GM21786 (cell line): ENCODE results near the gene DESI2.
"Not testable (repeated sequence)": the region's sequence is repeated elsewhere in the genome, so short reads cannot be mapped to it uniquely, and the experiment has no call there.

ENCODE experiments used
- ATAC-seq: cut with Tn5 transposase; IDR thresholded peaks from one replicate; pipeline ENCODE4 v1.9.1; 2021; ENCODE audit not compliant: unreplicated experiment

DESI2 gene

DNA sequence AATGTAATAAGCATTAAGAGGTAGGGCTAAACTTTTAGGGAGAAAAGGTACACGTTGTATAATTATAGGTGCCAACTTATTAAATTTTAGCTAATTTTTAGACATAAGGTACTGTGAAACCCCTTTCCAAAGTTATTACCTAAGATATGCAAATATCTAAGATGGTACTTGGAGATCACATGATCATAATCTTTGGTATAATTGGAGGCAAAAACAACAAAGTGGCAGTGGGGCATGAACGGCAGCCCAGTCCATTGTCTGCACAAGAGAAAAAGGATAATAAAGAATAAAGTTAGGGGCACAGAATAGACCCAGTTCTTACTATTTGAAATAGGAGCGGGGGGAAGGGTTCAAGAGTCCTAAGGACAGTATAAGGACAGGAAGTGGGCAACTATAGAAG lies 51.2 kb downstream of the DESI2 start:
- ATAC-seq, result no peak

DNA sequence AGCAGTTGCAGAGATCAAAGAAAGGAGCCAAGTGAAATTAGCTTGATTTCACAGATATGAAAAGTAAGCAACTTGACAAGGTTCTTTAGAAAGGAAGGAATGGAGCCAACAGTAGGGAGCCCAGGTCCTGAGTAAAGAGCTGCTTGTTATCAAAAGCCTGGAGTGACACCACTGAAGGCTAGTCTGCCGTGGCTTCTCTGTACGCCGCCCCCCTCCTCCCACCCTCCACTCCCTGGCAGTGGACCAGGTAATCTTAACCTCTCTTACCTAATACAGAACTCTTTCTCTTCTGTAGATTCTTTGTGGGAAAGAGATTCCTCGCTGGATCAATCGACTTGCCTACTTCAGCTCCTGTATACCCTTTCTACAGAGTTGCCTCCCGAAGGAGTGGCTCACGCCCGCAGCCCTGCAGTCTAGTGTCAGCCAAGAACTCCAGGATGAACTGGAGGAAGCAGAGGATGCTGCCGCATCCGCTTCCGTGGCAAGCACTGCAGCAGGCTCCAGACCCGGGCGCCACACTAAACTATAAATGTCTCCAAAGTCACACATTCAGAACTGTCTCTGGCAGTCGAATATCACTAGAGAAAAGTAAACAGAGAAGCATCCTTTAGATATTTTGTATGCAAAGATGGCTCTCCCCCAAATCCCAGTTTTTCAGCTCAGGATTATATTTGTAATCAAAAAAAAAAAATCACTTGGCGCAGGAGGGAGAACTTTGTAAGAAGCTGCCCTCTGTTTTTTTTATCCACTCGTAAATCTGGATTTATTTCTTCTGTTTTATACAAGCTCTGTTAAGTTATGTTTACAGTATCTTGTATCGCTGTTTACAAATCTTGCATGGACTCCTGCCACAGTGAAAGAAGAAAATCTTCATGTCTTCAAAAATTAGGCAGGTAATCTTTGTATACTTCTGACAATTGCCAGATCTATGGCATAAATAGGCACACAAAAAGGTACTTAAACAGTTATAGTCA lies 52.6 kb downstream of the DESI2 start:
- no peak for ATAC-seq

DNA sequence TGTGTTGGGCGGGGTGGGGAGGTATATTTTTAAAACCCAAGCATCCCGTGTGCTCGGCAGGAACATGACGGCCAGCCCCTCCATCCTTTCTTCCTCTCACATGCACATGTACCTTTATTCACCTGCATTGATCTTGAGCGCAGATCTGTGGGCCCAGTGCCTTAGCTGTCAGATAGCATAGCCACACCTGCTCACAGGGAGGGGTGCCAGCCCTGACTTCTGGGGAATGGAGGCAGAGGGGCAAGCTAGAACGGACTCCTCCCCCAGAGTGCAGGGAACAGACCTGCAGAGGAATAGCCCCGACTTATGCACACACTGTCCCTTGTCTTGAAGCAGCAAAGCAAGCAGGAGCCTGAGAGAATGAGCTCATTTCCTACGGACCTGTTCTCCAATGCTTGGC lies 56.1 kb downstream of the DESI2 start:
- ATAC-seq, result no peak

DNA sequence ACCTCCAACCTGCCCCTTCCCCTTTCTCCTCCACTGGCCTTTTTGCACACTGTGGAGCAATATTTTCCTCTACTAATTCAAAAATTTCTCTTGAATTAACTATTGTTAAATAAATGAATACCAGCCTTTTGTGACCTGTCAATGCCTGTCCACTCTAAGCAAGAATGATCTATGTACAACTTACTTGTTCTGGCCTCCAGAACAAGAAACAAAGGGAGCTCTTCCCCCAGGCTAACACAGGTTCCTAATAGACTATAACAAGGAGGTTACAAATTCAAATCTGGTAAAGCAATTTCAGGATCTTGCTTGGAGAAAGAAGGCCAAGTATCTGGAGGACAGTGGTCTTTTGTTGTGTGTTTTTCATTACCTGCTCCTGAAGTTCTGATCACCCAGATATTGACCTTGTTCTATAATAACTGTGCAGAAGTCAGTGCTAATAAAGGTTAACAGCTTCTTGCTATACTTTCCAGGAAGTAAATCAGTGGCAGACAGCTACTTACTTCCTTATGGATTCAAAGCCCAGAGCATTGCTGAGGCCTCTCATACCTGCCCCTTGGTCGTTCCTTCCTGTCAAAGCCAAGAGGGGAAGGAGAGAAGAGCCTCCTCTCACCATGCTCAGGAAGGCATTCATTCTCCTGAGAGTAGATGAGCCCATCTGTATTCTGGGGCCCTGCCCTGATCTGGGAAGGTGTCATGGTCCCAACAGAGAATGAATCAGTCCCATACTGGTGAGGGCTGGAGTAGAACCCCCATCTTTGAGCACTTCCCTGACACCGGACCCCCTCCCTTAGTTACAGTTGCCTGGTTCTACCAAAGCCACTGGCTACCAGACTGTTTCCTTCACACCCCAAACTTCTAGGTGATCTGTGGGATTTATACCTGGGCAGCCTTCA lies 56.8 kb downstream of the DESI2 start:
- no peak for ATAC-seq

DNA sequence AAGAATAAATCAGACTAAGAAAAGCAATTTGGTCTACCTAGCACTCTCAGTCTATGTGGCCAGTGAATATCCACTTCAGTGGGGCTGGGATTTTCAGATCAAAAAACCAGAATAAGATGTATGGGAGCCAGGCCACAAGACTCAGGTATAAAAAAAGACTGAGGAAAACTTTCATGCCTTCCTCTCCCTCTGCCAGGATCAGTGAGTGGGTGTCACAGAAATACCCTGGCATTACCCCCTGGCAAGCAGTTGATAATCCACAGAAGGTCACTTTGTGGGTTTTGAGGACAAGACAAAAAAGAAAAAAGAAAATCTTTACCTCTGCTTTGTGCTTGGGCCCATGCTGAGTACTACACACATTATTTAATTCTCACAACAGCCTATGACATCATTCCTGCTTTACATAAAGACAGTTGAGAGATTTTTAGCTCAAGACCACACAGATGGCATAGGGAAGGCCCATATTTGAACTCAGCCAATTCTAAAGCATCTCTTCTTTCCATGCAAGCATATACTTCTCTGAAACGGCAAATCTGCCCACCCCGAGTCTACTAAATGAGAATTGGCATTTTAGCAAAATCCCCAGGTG lies 57.6 kb downstream of the DESI2 start:
- no peak for ATAC-seq

DNA sequence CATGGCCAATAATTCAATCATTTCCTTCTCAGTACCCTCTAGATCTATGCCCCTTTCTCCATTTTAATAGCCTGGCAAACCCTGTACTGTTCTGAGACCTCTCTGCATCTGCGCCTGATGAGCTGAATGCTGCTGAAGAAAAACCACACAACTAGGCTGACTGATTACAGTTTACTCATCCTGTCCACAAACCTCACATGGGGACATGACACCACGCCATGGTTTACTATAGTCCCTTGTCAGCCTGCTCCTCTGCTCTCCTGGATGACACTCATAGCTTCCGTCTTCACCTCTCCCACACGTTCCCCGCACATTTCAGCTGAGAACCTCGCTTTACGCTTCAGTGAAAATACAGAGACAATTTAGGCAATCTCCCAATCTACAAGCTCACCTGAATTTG lies 59.7 kb downstream of the DESI2 start:
- no peak for ATAC-seq

DNA sequence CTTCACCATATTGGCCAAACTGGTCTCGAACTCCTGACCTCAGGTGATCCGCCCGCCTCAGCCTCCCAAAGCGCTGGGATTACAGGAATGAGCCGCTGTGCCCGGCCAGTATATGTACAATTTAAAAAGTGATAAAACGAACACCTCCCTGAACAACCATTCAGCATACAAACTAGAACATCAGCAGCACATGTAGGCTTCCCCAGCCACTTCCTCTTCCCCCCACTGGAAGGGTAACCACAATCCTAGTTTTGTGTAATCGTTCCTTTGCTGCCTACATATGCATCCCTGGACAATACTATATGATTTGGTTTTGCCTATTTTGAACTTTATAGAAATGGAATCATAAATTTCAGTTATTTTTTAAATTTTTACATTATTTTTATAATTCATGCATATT lies 60.4 kb downstream of the DESI2 start:
- ATAC-seq, result no peak

DNA sequence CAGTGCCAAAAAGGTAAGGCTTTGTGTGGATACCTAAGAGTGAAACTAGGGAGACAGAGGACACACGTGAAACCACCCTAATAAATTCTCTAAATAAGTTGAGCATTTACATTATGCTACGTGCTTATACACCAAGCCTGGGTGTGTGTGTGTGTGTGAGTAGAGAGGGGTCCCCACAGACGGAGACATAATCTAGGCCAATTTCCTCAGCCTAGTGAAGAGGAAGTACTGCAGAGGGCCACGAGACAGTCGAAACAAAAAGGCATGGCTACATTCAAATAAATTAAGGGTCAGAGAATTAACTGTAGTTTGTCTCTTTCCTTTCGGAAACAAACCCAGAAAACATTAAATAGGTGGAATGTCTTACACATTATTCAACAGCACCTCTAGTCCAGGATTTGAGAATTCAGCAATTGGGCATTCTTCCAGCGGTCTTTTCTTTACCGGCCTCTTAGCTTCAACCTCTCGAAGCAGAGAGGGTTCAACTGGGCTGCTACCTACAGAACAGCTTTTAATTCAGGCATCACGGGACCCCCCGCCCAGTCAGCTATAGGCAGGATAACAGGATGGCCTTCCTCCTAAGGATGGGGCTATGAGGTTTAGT lies 75.0 kb downstream of the DESI2 start:
- ATAC-seq, result no peak

DNA sequence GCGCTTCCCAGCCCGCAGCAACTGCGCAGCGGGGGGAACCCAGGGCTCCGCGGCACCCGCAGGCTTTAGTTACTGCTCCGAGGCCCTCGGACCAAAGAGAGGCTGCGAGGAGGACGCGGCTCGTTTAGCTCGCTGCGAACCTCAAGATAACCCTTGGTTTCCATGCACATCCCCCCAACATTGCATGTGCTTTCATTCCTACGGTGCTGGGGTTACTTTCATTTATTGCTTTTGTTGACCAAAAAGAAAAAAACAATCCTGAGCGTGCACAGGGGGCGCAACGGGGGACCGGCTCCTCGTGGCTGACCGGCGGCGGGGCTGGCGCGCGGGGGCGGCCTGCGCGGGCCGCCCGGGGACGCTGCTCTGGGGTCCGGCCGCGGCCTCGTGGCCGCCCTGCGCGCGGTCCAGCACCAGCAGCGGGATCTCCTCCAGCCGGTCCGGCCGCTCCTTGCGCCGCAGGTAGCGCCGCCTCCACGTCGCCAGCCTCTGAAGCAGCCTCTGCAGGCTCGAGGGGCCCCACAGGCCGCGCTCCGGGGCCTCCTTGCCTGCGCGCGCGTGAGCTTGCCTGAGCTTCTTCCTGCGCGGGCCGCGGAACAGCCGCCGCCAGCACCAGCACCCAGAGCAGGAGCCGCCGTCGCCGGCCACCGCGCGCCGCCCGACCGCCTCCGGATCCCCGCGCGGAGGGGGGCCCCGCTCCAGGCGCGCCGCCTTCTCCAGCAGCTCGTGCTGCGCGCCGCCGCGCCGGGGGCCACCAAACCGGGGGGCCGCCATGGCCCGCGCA lies 77.4 kb downstream of the DESI2 start:
- ATAC-seq, result no peak

DNA sequence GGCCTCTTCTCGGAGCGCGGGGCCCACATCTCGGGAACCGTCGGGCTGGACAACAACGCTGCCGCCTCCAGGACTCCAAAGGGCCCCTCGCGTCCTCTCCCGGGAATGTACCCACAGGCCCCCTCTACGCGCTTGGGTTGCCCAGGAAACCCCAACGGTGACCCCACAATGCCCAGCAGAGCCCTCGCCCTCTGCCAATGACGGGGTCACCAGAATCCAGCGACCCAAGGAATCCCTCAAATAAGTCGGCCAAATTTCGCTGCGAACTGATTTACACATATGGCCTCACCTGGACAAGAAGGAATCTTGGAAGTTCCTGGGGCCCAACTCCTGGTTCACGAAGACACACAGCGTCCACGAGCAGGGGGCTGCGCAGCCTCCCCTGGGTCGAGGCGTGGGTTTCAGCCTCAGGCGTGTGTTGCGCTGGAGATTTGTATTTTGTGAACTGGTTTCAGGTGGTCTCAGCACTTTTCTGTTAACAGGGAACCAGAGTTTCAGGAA lies 78.1 kb downstream of the DESI2 start:
- ATAC-seq, result no peak

DNA sequence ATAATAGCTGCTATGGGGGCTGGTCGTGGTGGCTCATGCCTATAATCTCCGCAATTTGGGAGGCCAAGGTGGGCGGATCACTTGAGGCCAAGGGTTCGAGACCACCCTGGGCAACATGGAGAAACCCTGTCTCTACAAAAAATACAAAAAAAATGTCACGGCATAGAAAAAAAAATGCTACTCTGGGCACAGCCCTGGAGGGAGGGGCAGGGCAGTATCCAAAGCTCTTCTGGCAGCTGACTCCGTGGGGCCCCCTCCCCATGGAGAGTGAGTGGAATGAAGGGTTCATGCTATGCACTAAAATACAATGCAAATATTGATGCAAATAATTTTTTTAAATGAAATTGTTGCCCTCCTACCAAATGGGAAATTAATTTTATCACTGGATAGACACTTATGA lies 78.7 kb downstream of the DESI2 start:
- ATAC-seq, result no peak

DNA sequence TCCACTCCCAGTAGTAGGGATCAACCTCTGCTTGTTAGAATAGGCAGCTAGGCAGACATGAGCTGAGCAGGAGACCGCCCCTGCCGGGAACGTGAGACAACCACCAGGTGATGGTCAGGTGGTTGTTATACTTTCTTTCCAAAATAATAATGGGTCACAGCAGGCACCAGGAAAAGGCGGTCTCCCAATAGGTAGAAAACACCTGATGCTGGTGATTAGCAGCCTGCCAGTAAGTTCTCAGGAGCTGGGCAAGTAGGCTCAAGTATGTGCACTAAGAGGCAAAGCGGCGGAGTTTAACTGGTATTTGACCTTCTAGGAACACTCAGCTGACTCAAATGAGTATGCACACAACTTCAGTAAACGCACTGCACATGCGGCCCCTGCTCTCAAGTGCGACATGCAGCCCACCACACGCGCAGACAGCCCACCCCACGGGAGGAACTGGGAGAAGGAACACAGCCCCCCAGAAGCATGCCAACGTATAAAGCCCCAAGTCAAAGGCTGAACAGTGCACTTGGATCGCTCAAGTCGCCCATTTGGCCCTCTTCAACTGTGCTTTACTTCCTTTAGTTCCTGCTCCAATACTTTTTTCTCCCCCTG lies 80.0 kb downstream of the DESI2 start:
- no peak for ATAC-seq

DNA sequence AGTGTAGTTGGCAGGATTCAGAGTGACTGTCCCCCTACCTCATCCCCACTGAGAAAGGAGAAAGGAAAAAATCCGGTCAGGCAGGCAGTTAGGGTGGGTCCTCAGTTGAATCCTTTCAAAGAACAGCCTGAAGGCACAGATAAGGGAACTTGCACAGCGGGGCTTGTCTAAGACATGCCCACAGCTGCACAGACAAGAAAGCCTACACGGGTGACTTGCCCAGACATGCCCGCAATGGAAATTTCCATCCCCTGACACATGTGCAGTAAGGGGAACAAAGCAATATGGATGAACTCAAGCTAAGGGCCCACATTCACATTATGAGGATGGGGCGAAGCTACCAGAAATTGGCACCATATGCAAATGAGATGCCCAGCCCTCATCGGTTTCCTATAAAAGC lies 82.5 kb downstream of the DESI2 start:
- ATAC-seq, result no peak

DNA sequence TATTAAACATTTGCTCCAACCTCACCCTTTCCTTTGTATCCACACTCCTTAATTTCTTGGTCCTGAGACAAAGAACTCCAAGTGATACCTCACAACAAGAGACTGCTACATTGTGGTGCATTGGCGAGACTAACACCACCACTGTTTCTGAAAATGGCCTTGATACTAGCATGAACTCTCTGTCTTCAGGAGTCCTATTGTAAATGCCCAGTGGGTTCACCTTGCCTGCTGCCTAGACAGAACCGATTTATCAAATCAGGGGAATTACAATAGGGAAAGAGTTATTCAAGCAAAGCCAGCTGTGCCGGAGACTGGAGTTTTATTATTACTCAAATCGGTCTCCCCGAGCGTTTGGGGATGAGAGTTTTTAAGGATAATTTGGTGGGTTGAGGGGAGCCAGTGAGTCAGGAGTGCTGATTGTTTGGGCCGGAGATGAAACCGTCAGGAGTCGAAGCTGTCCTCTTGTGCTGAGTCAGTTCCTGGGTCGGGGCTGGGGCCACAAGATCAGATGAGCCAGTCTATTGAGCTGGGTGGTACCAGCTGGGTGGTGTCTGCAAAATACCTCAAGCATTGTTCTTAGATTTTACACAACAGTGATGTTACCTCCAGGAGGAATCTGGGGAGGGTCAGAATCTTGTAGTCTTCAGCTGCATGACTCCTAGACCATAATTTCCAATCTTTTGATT lies 83.1 kb downstream of the DESI2 start:
- no peak for ATAC-seq

DNA sequence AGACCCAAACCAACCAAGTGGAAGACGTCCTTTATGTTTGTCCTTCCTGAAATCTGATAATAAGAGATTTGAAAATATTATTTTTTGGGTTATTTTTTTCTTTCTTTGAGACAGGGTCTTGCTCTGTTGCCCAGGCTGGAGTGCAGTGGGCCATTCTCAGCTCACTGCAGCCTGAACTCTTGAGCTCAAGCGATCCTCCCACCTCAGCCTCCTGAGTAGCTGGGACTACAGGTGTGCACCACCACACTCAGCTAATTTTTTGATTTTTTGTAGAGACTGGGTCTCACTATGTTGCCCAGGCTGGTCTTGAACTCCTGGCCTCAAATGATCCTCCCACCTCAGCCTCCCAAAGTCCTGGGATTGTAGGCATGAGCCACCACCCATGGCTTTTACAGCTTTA lies 86.2 kb downstream of the DESI2 start:
- ATAC-seq, result not testable (repeated sequence)

DNA sequence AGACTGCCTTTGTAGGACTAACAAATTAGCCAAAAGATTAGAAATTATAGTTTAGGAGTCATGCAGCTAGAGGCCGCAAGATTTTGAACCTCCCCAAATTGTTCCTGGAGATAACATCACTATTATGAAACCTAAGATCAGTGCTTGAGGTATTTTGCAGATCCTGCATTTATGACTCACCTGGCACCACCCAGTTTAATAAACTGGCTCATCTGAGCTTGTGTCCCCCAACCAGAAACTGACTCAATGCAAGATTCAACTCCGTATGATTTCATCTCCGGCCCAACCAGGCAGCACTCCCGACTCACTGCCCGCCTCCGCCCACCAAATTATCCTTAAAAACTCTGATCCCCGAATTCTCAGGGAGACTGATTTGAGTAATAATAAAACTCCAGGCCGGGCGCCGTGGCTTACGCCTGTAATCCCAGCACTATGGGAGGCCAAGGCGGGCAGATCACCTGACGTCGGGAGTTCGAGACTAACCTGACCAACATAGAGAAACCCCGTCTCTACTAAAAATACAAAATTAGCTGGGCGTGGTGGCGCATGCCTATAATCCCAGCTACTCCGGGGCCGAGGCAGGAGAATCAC lies 87.2 kb downstream of the DESI2 start:
- not testable (repeated sequence) for ATAC-seq

DNA sequence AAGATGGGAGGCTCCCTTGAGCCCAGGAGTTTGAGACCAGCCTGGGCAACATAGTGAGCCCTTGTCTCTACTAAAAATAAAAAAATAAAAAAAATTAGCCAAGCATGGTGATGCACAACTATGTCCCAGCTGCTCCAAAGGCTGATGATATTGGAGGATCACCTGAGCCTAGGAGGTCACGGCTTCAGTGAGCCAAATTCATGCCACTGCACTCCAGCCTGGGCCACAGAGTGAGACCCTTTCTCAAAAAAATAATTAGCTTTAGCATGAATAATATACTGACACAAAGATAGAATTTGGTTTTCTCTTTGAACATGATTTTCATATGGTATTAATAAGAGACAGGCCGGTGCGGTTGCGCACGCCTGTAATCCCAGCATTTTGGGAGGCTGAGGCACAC lies 88.8 kb downstream of the DESI2 start:
- ATAC-seq, result no peak

DNA sequence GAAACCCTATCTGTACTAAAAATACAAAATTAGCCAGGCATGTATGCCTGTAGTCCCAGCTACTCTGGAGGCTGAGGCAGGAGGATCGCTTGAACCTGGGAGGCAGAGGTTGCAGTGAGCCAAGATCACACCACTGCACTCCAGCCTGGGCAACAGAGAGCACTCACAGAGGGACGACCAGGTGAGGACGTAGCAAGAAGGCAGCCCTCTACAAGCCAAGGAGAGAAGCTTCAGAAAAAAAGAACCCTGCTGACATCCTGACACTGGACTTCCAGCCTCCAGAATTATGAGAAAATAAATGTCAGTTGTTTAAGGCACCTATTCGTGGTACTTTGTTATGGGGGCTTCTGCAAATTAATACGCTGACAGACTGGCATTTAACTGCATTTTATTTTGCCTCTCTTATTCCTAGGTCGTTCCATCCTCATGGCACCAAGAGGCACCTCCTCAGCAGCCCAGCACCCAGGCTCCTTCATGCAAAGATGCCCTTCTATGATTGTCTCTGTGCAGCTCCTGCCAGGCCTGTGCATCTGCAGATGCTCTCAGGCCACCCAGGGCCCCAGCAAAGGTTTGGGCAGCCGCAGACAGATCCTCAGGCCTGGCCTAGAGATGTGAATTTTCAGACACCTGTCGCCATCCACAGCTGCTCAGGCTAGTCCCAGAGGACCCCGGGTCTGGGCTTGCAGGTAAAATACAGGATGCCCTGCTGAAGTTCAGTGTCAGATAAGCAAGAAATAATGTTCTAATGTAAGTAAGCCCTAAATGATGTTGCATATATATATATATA lies 96.5 kb downstream of the DESI2 start:
- ATAC-seq, result no peak
